Activated CD8-positive, alpha-beta memory T cell treated with anti-CD3 and anti-CD28 coated beads, Interleukin-2, amount 10 ng/mL, durations not matched to agents 7 days and 5 days (primary cell): ENCODE data around the gene ADGRD1. TPM values are rescaled to one million over a fixed set of nuclear protein-coding genes. Genes with fewer than 3 reads are reported as not detected.

ENCODE experiments used
- ATAC-seq: fragments of 150-1000 bp; cut with Tn5 transposase; one replicate; pipeline ENCODE4 v1.10.0; 2021; ENCODE audit warnings: moderate library complexity
- CTCF ChIA-PET: fragments of 350-600 bp; sonication (Branson Sonifier 250); formaldehyde crosslinking; loops from one replicate; lab custom pipeline; 2021; ENCODE audit warnings: antibody characterized with exemption; lab: Charles Lee
- DNase-seq: peaks from one replicate; pipeline ENCODE4 v3.0.0-alpha.2; 2020
- H3K27ac Mint-ChIP-seq: one replicate; pipeline ENCODE4 v1.8.0; 2021; ENCODE audit warnings: mild to moderate bottlenecking, mixed read lengths
- H3K27me3 Mint-ChIP-seq: one replicate; pipeline ENCODE4 v1.8.0; 2021; ENCODE audit warnings: mixed read lengths
- H3K36me3 Mint-ChIP-seq: one replicate; pipeline ENCODE4 v1.8.0; 2021; ENCODE audit warnings: mild to moderate bottlenecking, mixed read lengths
- H3K4me1 Mint-ChIP-seq: one replicate; pipeline ENCODE4 v1.8.0; 2021; ENCODE audit warnings: mixed read lengths
- H3K4me3 Mint-ChIP-seq: one replicate; pipeline ENCODE4 v1.8.0; 2021; ENCODE audit warnings: mild to moderate bottlenecking, moderate library complexity, mixed read lengths
- H3K9me3 Mint-ChIP-seq: one replicate; pipeline ENCODE4 v1.8.0; 2022; ENCODE audit warnings: low read depth, mixed read lengths
- total RNA-seq, 2 experiments: library from RNA; stranded (reverse); gene quantifications; one replicate each; pipeline ENCODE4 v1.2.3, GENCODE V29; 2021

ADGRD1 gene
- total RNA-seq, 2 experiments from 2014 or later: 0.23 to 2.2 TPM

- no peak overlapping the region for H3K4me3 Mint-ChIP-seq
- ATAC-seq (no peak), DNase-seq (no peak)
- peaks cover 9% of the 10 kb centered on the region for H3K27me3 Mint-ChIP-seq
- no peak overlapping the region for H3K27ac Mint-ChIP-seq
- H3K9me3 Mint-ChIP-seq: no peaks in the 10 kb centered on the region
- H3K4me1 Mint-ChIP-seq: no peaks in the 10 kb centered on the region
- H3K36me3 Mint-ChIP-seq: no peaks in the 10 kb centered on the region
- CTCF ChIA-PET: no interaction called here
Observed at GRCh38 chr12:130961921-130962451, 8.3 kb downstream of the ADGRD1 start.

- Mint-ChIP-seq H3K27ac (no peak overlapping the region), H3K4me1 (no peaks in the 10 kb centered on the region), H3K4me3 (no peak overlapping the region), H3K27me3 (peaks cover 9% of the 10 kb centered on the region), H3K36me3 (no peaks in the 10 kb centered on the region), H3K9me3 (no peaks in the 10 kb centered on the region)
- no peak for DNase-seq
- no peak for ATAC-seq
- CTCF ChIA-PET: no interaction called here
Observed at GRCh38 chr12:130965214-130965613, 11.5 kb downstream of the ADGRD1 start.

- H3K9me3 Mint-ChIP-seq: no peaks in the 10 kb centered on the region
- DNase-seq (no peak), ATAC-seq (no peak)
- H3K4me1 Mint-ChIP-seq: no peaks in the 10 kb centered on the region
- H3K36me3 Mint-ChIP-seq: no peaks in the 10 kb centered on the region
- no peak overlapping the region for H3K4me3 Mint-ChIP-seq
- H3K27me3 Mint-ChIP-seq: peaks cover 9% of the 10 kb centered on the region
- no peak overlapping the region for H3K27ac Mint-ChIP-seq
- CTCF ChIA-PET: no interaction called here
Observed at GRCh38 chr12:130965668-130966067, 12.0 kb downstream of the ADGRD1 start.

- no peak overlapping the region for H3K27ac Mint-ChIP-seq
- DNase-seq: no peak
- no peak for ATAC-seq
- H3K4me3 Mint-ChIP-seq: no peak overlapping the region
- CTCF ChIA-PET: no interaction called here
- no peaks in the 10 kb centered on the region for H3K9me3 Mint-ChIP-seq
- no peaks in the 10 kb centered on the region for H3K36me3 Mint-ChIP-seq
- H3K4me1 Mint-ChIP-seq: no peaks in the 10 kb centered on the region
- H3K27me3 Mint-ChIP-seq: peaks cover 9% of the 10 kb centered on the region
Observed at GRCh38 chr12:130966443-130967030, 12.8 kb downstream of the ADGRD1 start.

GRCh38 chr12:130967636-130968035 lies 13.9 kb downstream of the ADGRD1 start:
- Mint-ChIP-seq H3K4me3 (no peak overlapping the region), H3K36me3 (no peaks in the 10 kb centered on the region), H3K27ac (no peak overlapping the region), H3K9me3 (no peaks in the 10 kb centered on the region), H3K4me1 (no peaks in the 10 kb centered on the region), H3K27me3 (peaks cover 4% of the 10 kb centered on the region)
- DNase-seq (no peak), ATAC-seq (no peak)
- CTCF ChIA-PET: no interaction called here

- DNase-seq (no peak), ATAC-seq (no peak)
- no peaks in the 10 kb centered on the region for H3K4me1 Mint-ChIP-seq
- no peaks in the 10 kb centered on the region for H3K9me3 Mint-ChIP-seq
- no peak overlapping the region for H3K4me3 Mint-ChIP-seq
- CTCF ChIA-PET: no interaction called here
- H3K36me3 Mint-ChIP-seq: no peaks in the 10 kb centered on the region
- H3K27me3 Mint-ChIP-seq: peaks cover 4% of the 10 kb centered on the region
- no peak overlapping the region for H3K27ac Mint-ChIP-seq
Observed at GRCh38 chr12:130968611-130969010, 14.9 kb downstream of the ADGRD1 start.

GRCh38 chr12:130969223-130969622 lies 15.5 kb downstream of the ADGRD1 start:
- no peak overlapping the region for H3K4me3 Mint-ChIP-seq
- no peaks in the 10 kb centered on the region for H3K9me3 Mint-ChIP-seq
- no peak for DNase-seq
- ATAC-seq: no peak
- no peak overlapping the region for H3K27ac Mint-ChIP-seq
- H3K4me1 Mint-ChIP-seq: no peaks in the 10 kb centered on the region
- CTCF ChIA-PET: no interaction called here
- peaks cover 4% of the 10 kb centered on the region for H3K27me3 Mint-ChIP-seq
- no peaks in the 10 kb centered on the region for H3K36me3 Mint-ChIP-seq

- no peaks in the 10 kb centered on the region for H3K9me3 Mint-ChIP-seq
- no peak for DNase-seq
- H3K4me1 Mint-ChIP-seq: no peaks in the 10 kb centered on the region
- H3K27ac Mint-ChIP-seq: no peak overlapping the region
- CTCF ChIA-PET: no interaction called here
- H3K36me3 Mint-ChIP-seq: no peaks in the 10 kb centered on the region
- H3K27me3 Mint-ChIP-seq: peaks cover 2% of the 10 kb centered on the region
- H3K4me3 Mint-ChIP-seq: no peak overlapping the region
- ATAC-seq: no peak
Observed at GRCh38 chr12:130970165-130970907, 16.6 kb downstream of the ADGRD1 start.

- no peaks in the 10 kb centered on the region for H3K4me1 Mint-ChIP-seq
- CTCF ChIA-PET: no interaction called here
- H3K27ac Mint-ChIP-seq: no peak overlapping the region
- no peak for DNase-seq
- H3K36me3 Mint-ChIP-seq: no peaks in the 10 kb centered on the region
- no peak for ATAC-seq
- no peaks in the 10 kb centered on the region for H3K9me3 Mint-ChIP-seq
- no peak overlapping the region for H3K4me3 Mint-ChIP-seq
- peaks cover under 1% of the 10 kb centered on the region for H3K27me3 Mint-ChIP-seq
Observed at GRCh38 chr12:130970908-130971233, 17.2 kb downstream of the ADGRD1 start.

GRCh38 chr12:130971925-130972585 lies 18.3 kb downstream of the ADGRD1 start:
- Mint-ChIP-seq H3K27ac (no peak overlapping the region), H3K27me3 (no peaks in the 10 kb centered on the region), H3K4me3 (no peak overlapping the region), H3K36me3 (no peaks in the 10 kb centered on the region), H3K9me3 (no peaks in the 10 kb centered on the region), H3K4me1 (no peaks in the 10 kb centered on the region)
- DNase-seq (no peak), ATAC-seq (no peak)
- CTCF ChIA-PET: no interaction called here

GRCh38 chr12:130972586-130972950 lies 18.9 kb downstream of the ADGRD1 start:
- DNase-seq (no peak), ATAC-seq (no peak)
- H3K4me1 Mint-ChIP-seq: no peaks in the 10 kb centered on the region
- H3K27ac Mint-ChIP-seq: no peak overlapping the region
- no peaks in the 10 kb centered on the region for H3K27me3 Mint-ChIP-seq
- CTCF ChIA-PET: no interaction called here
- no peak overlapping the region for H3K4me3 Mint-ChIP-seq
- no peaks in the 10 kb centered on the region for H3K9me3 Mint-ChIP-seq
- H3K36me3 Mint-ChIP-seq: no peaks in the 10 kb centered on the region

GRCh38 chr12:130973109-130973508 lies 19.4 kb downstream of the ADGRD1 start:
- no peak overlapping the region for H3K4me3 Mint-ChIP-seq
- no peaks in the 10 kb centered on the region for H3K9me3 Mint-ChIP-seq
- no peak for DNase-seq
- no peak for ATAC-seq
- CTCF ChIA-PET: no interaction called here
- no peaks in the 10 kb centered on the region for H3K27me3 Mint-ChIP-seq
- no peaks in the 10 kb centered on the region for H3K4me1 Mint-ChIP-seq
- H3K27ac Mint-ChIP-seq: no peak overlapping the region
- no peaks in the 10 kb centered on the region for H3K36me3 Mint-ChIP-seq

GRCh38 chr12:130973906-130974305 lies 20.2 kb downstream of the ADGRD1 start:
- H3K4me3 Mint-ChIP-seq: no peak overlapping the region
- no peaks in the 10 kb centered on the region for H3K9me3 Mint-ChIP-seq
- H3K27ac Mint-ChIP-seq: no peak overlapping the region
- ATAC-seq: no peak
- H3K27me3 Mint-ChIP-seq: no peaks in the 10 kb centered on the region
- no peak for DNase-seq
- H3K4me1 Mint-ChIP-seq: no peaks in the 10 kb centered on the region
- no peaks in the 10 kb centered on the region for H3K36me3 Mint-ChIP-seq
- CTCF ChIA-PET: no interaction called here

- DNase-seq (no peak), ATAC-seq (no peak)
- no peaks in the 10 kb centered on the region for H3K9me3 Mint-ChIP-seq
- H3K27ac Mint-ChIP-seq: no peak overlapping the region
- no peaks in the 10 kb centered on the region for H3K36me3 Mint-ChIP-seq
- H3K27me3 Mint-ChIP-seq: no peaks in the 10 kb centered on the region
- no peak overlapping the region for H3K4me3 Mint-ChIP-seq
- H3K4me1 Mint-ChIP-seq: no peaks in the 10 kb centered on the region
- CTCF ChIA-PET: no interaction called here
Observed at GRCh38 chr12:130975116-130975515, 21.4 kb downstream of the ADGRD1 start.
